Mammary epithelial cell (primary cell): ENCODE results near the gene SMG9.

Experiments used
- EZH2 ChIP-seq: IDR thresholded peaks from 2 replicates; pipeline ENCODE4 v1.6.1; 2012; ENCODE audit warnings: low read length, inconsistent platforms, borderline replicate concordance
- TF ChIP-seq, protein P1 (sequence below), 2 donors: IDR thresholded peaks in 1 of 2; conservative IDR thresholded peaks in 1 of 2; 2 replicates each; pipeline ENCODE4 v1.5.1; 2011 to 2012; ENCODE audit warnings: inconsistent platforms in 2 of 2, low read length in 2 of 2, mild to moderate bottlenecking in 2 of 2, control low read depth in 1 of 2, low read depth in 1 of 2; ENCODE audit not compliant: insufficient read depth in 1 of 2; ENCODE audit errors: extremely low read depth in 1 of 2

DNA sequence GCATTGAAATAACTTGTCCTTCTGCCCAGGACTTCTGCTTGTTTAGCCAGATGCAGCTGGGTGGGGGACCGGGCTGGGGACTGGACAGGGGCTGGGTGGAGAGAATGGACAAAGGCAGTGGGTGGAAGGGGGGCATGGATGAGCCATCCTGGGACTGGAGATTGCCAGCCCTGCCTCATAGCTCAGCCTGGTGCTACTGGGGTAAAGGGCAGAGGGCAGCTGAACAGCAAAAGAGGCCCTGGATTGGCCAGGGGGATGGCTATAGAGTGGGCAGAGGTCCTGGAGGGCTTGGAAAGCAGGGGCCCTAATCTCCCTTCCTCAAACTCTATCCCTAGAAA is 67.1 kb downstream of the SMG9 start:
- no peak for TF ChIP-seq EZH2
- TF ChIP-seq, protein P1, sequence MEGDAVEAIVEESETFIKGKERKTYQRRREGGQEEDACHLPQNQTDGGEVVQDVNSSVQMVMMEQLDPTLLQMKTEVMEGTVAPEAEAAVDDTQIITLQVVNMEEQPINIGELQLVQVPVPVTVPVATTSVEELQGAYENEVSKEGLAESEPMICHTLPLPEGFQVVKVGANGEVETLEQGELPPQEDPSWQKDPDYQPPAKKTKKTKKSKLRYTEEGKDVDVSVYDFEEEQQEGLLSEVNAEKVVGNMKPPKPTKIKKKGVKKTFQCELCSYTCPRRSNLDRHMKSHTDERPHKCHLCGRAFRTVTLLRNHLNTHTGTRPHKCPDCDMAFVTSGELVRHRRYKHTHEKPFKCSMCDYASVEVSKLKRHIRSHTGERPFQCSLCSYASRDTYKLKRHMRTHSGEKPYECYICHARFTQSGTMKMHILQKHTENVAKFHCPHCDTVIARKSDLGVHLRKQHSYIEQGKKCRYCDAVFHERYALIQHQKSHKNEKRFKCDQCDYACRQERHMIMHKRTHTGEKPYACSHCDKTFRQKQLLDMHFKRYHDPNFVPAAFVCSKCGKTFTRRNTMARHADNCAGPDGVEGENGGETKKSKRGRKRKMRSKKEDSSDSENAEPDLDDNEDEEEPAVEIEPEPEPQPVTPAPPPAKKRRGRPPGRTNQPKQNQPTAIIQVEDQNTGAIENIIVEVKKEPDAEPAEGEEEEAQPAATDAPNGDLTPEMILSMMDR (conservative IDR thresholded peaks at IDR 0.05 in 1 of 2, IDR thresholded peaks at IDR 0.05 in 1 of 2; ENCODE audit: extremely low read depth in 1 of 2, insufficient read depth in 1 of 2, low read depth in 1 of 2, low read length in 2 of 2), result no peak
